ENCODE data around the gene NAPSA. TPM values are rescaled to one million over a fixed set of nuclear protein-coding genes. Genes with fewer than 3 reads are reported as not detected.

The NAPSA gene
- total and polyA plus RNA-seq, 9 of the 15 experiments (the other 6 are each of a cell fraction or from before 2014, with no cell fraction given), result 0.25 to 1.9 (median 0.69) TPM

GRCh38 chr19:50315773-50316448, 49.5 kb downstream of the NAPSA start (continued):
- TF ChIP-seq CTCF (IDR thresholded peaks at IDR 0.05 in 2 of 3, conservative IDR thresholded peaks at IDR 0.05 in 1 of 3; ENCODE audit: insufficient read depth in 2 of 3, low read depth in 1 of 3, low read length in 3 of 3) (peak in 2 of 3 experiments; percentile 21 to 34; a peak in 1 of 6 replicates), PTTG1 (tag; IDR thresholded peaks at IDR 0.05; ENCODE audit: low read depth) (no peak), NR2F6 (CRISPR knock-in tag; IDR thresholded peaks at IDR 0.05) (no peak), ZBTB34 (CRISPR knock-in tag; IDR thresholded peaks at IDR 0.05) (no peak), DNMT1 (IDR thresholded peaks at IDR 0.05) (no peak), SIN3A (IDR thresholded peaks at IDR 0.05; ENCODE audit: borderline replicate concordance in 2 of 2, control insufficient read depth in 1 of 2, low read depth in 2 of 2, low read length in 2 of 2) (no peak), RFX5 (IDR thresholded peaks at IDR 0.05; ENCODE audit: low read depth, low read length) (no peak), GATAD2A (IDR thresholded peaks at IDR 0.05) (0 out of 2 replicates have a peak, but pooled peaks have one; percentile 55), ELK3 (CRISPR knock-in tag; IDR thresholded peaks at IDR 0.05) (no peak), ETS1 (conservative IDR thresholded peaks at IDR 0.05; ENCODE audit: control insufficient read depth, low read depth, low read length) (no peak), ZNF518B (CRISPR knock-in tag; IDR thresholded peaks at IDR 0.05) (no peak), NR4A1 (CRISPR knock-in tag; IDR thresholded peaks at IDR 0.05) (no peak), NR4A1 (tag; IDR thresholded peaks at IDR 0.05) (no peak), LCOR (CRISPR knock-in tag; IDR thresholded peaks at IDR 0.05) (no peak), HMG20A (CRISPR knock-in tag; conservative IDR thresholded peaks at IDR 0.05) (no peak), VEZF1 (CRISPR knock-in tag; IDR thresholded peaks at IDR 0.05) (peak; percentile 96)

All from K562 (cell line).